HepG2 (cell line): ENCODE measurements around the gene ENC1. TPM values are rescaled to one million over a fixed set of nuclear protein-coding genes. Genes with fewer than 3 reads are reported as not detected.

Experiments used
- ATF1 ChIP-seq: IDR thresholded peaks from 2 replicates; pipeline ENCODE4 v1.6.1; 2016; ENCODE audit warnings: mild to moderate bottlenecking, control low read depth
- CBX2 ChIP-seq, 2 experiments: fragments of 200-600 bp in 1 of 2; sonication (generic); formaldehyde crosslinking in 1 of 2; IDR thresholded peaks; 2 replicates each; pipeline versions ENCODE4 v1.7.0 to v1.8.1; 2018 to 2022; ENCODE audit warnings: low read depth in 2 of 2, low read length in 1 of 2, mild to moderate bottlenecking in 1 of 2, missing genetic modification reagents in 1 of 2
- CC2D1A ChIP-seq: sonication (generic); formaldehyde crosslinking; IDR thresholded peaks from 2 replicates; pipeline ENCODE4 v1.8.1; 2023; ENCODE audit warnings: mild to moderate bottlenecking, missing genetic modification reagents
- DBP ChIP-seq: sonication (generic); formaldehyde crosslinking; IDR thresholded peaks from 2 replicates; pipeline ENCODE4 v1.4.0; 2020; ENCODE audit warnings: missing genetic modification reagents; ENCODE audit errors: not compliant biosample characterization
- HNRNPH1 ChIP-seq: fragments of 200-400 bp; formaldehyde crosslinking; optimal IDR thresholded peaks from 2 replicates; pipeline ENCODE3; 2017; ENCODE audit warnings: mild to moderate bottlenecking, low read depth, low read length
- IKZF1 ChIP-seq: fragments of 450-650 bp; IDR thresholded peaks from 2 replicates; pipeline ENCODE4 v1.7.1; 2016
- KAT7 ChIP-seq: IDR thresholded peaks from 2 replicates; pipeline ENCODE4 v1.6.1; 2018; ENCODE audit warnings: borderline replicate concordance, missing compliant biosample characterization
- MAFF ChIP-seq: IDR thresholded peaks from 2 replicates; pipeline ENCODE4 v1.6.1; 2011; ENCODE audit warnings: low read depth, low read length, improper control_type of control experiment
- NR0B2 ChIP-seq: sonication (generic); formaldehyde crosslinking; IDR thresholded peaks from 2 replicates; pipeline ENCODE4 v1.4.0; 2020; ENCODE audit warnings: mild to moderate bottlenecking, missing genetic modification reagents
- NR2F6 ChIP-seq, 2 experiments: IDR thresholded peaks; 2 replicates each; pipeline ENCODE4 v1.6.1; 2016; ENCODE audit warnings: antibody characterized with exemption in 1 of 2, mild to moderate bottlenecking in 1 of 2
- PRPF4 ChIP-seq: fragments of 200-400 bp; formaldehyde crosslinking; IDR thresholded peaks from 2 replicates; pipeline ENCODE4 v1.6.1; 2016; ENCODE audit warnings: low read length, low read depth; ENCODE audit not compliant: poor library complexity, severe bottlenecking
- RARG ChIP-seq: sonication (generic); formaldehyde crosslinking; IDR thresholded peaks from 2 replicates; pipeline ENCODE4 v1.4.0; 2020; ENCODE audit warnings: low read depth, mild to moderate bottlenecking, missing genetic modification reagents
- YY1 ChIP-seq: IDR thresholded peaks from 2 replicates; pipeline ENCODE4 v1.6.1; 2011; ENCODE audit warnings: low read length, low read depth, moderate library complexity, mild to moderate bottlenecking; ENCODE audit not compliant: insufficient read depth, insufficient replicate concordance
- ZBTB44 ChIP-seq: sonication (generic); formaldehyde crosslinking; IDR thresholded peaks from 2 replicates; pipeline ENCODE4 v1.4.0; 2020; ENCODE audit warnings: missing genetic modification reagents
- ZNF280B ChIP-seq: sonication (generic); formaldehyde crosslinking; IDR thresholded peaks from 2 replicates; pipeline ENCODE4 v1.5.0; 2020; ENCODE audit warnings: missing genetic modification reagents, mild to moderate bottlenecking, borderline replicate concordance
- ZNF414 ChIP-seq: sonication (generic); formaldehyde crosslinking; IDR thresholded peaks from 2 replicates; pipeline ENCODE4 v1.5.0; 2020; ENCODE audit warnings: missing genetic modification reagents
- ZNF639 ChIP-seq: conservative IDR thresholded peaks from 2 replicates; pipeline ENCODE4 v1.6.1; 2018; ENCODE audit warnings: missing genetic modification reagents
- ZSCAN20 ChIP-seq: sonication (generic); formaldehyde crosslinking; IDR thresholded peaks from 2 replicates; pipeline ENCODE4 v1.4.0; 2020; ENCODE audit warnings: missing genetic modification reagents, mild to moderate bottlenecking, borderline replicate concordance
- polyA plus RNA-seq, 8 experiments: library from polyadenylated mRNA; depleted of rRNA in 3 of 8; stranded (reverse) in 7 of 8; unstranded in 1 of 8; fragments of >200 nt; fragmentation: Illumina TruSeq in 4 of 8; extraction: Trizol in 4 of 8; gene quantifications; 2 replicates each; pipeline versions ENCODE4 v1.2.1 to v1.2.3, GENCODE V29; 2011 to 2016; ENCODE audit warnings: low read depth in 4 of 8, missing spikeins in 1 of 8, mixed read lengths in 1 of 8; ENCODE audit not compliant: insufficient read depth in 1 of 8
- total RNA-seq, 5 experiments: library from RNA; depleted of rRNA; stranded (reverse); fragments of >200 nt; fragmentation: Illumina TruSeq; extraction: Trizol; gene quantifications; 2 replicates each; pipeline ENCODE4 v1.2.3, GENCODE V29; 2016; ENCODE audit warnings: low read depth in 1 of 5

Gene ENC1
- total and polyA plus RNA-seq, 2 of the 13 experiments (the other 11 are each of a cell fraction or from before 2014, with no cell fraction given): 63.8 to 64.4 TPM

- no peak for TF ChIP-seq PRPF4
- no peak; the same call in 1 of the 2 replicates for TF ChIP-seq ZNF414 (CRISPR knock-in tag)
- TF ChIP-seq ZSCAN20 (CRISPR knock-in tag): peak; percentile 27; the same call in 1 of the 2 replicates
- no peak for TF ChIP-seq HNRNPH1
- no peak; the same call in 1 of the 2 replicates for TF ChIP-seq NR0B2 (CRISPR knock-in tag)
- no peak for TF ChIP-seq CBX2 (IDR thresholded peaks at IDR 0.05; ENCODE audit: low read depth, low read length)
- no peak for TF ChIP-seq CBX2 (CRISPR knock-in tag; IDR thresholded peaks at IDR 0.05; ENCODE audit: low read depth)
- TF ChIP-seq NR2F6 (IDR thresholded peaks at IDR 0.05): no peak
- no peak for TF ChIP-seq NR2F6 (CRISPR knock-in tag; IDR thresholded peaks at IDR 0.05)
- TF ChIP-seq ZNF280B (CRISPR knock-in tag): no peak
- TF ChIP-seq ZNF639 (CRISPR knock-in tag): no peak
- TF ChIP-seq RARG: 0 out of 2 replicates have a peak, but pooled peaks have one; percentile 58
- TF ChIP-seq ATF1 (CRISPR knock-in tag): no peak
- TF ChIP-seq ZBTB44 (CRISPR knock-in tag): 0 out of 2 replicates have a peak, but pooled peaks have one; percentile 25
- TF ChIP-seq IKZF1: no peak
- peak; percentile 57; the same call in 1 of the 2 replicates for TF ChIP-seq KAT7 (CRISPR knock-in tag)
- no peak for TF ChIP-seq CC2D1A (CRISPR knock-in tag)
- no peak for TF ChIP-seq MAFF
- no peak for TF ChIP-seq DBP (CRISPR knock-in tag)
- peak; percentile 76 for TF ChIP-seq YY1
These were observed 44.6 kb upstream of the ENC1 start, which contains the start of gene HEXB (continued) for GRCh38 chr5:74684900-74685851.
